Hepatocyte (in vitro differentiated cells): ENCODE results near the gene SIM2. TPM values are rescaled to one million over a fixed set of nuclear protein-coding genes. Genes with fewer than 3 reads are reported as not detected.

Experiments used
- DNase-seq: peaks from one replicate; pipeline ENCODE4 v3.0.0-alpha.2; 2016; ENCODE audit warnings: low spot score
- H2AFZ ChIP-seq: fragments of 200-600 bp; sonication (generic); 2 replicates; pipeline ENCODE4 v1.6.0; 2016; ENCODE audit warnings: antibody characterized with exemption, mild to moderate bottlenecking
- H3K27ac ChIP-seq: fragments of 200-600 bp; sonication (generic); 2 replicates; pipeline ENCODE4 v1.5.1; 2016; ENCODE audit warnings: mild to moderate bottlenecking
- H3K27me3 ChIP-seq: fragments of 200-600 bp; sonication (generic); 2 replicates; pipeline ENCODE4 v1.6.1; 2016
- H3K36me3 ChIP-seq: fragments of 200-600 bp; sonication (generic); replicated peaks from 2 replicates; pipeline ENCODE4 v1.5.1; 2016; ENCODE audit warnings: low read depth; ENCODE audit not compliant: insufficient read depth
- H3K4me1 ChIP-seq: fragments of 200-600 bp; sonication (generic); 2 replicates; pipeline ENCODE4 v1.5.1; 2016; ENCODE audit warnings: mild to moderate bottlenecking, moderate library complexity; ENCODE audit not compliant: insufficient read depth
- H3K4me2 ChIP-seq: fragments of 200-600 bp; sonication (generic); 2 replicates; pipeline ENCODE4 v1.6.0; 2016
- H3K4me3 ChIP-seq: fragments of 200-600 bp; sonication (generic); 2 replicates; pipeline ENCODE4 v1.5.1; 2016; ENCODE audit warnings: mild to moderate bottlenecking
- H3K79me2 ChIP-seq: fragments of 200-600 bp; sonication (generic); 2 replicates; pipeline ENCODE4 v1.6.0; 2017; ENCODE audit warnings: mild to moderate bottlenecking
- H3K9me2 ChIP-seq: fragments of 200-600 bp; sonication (generic); replicated peaks from 2 replicates; pipeline ENCODE4 v1.6.0; 2017; ENCODE audit warnings: mild to moderate bottlenecking; ENCODE audit not compliant: insufficient read depth
- H3K9me3 ChIP-seq: fragments of 200-600 bp; sonication (generic); 2 replicates; pipeline ENCODE4 v1.5.1; 2016; ENCODE audit warnings: low read depth, mild to moderate bottlenecking
- H4K20me1 ChIP-seq: fragments of 200-600 bp; sonication (generic); 2 replicates; pipeline ENCODE4 v1.6.0; 2016; ENCODE audit warnings: mild to moderate bottlenecking; ENCODE audit not compliant: insufficient read depth, poor library complexity, severe bottlenecking
- CTCF ChIP-seq: fragments of 200-600 bp; sonication (generic); IDR thresholded peaks from 2 replicates; pipeline ENCODE4 v1.5.1; 2016; ENCODE audit warnings: antibody characterized with exemption, mild to moderate bottlenecking; ENCODE audit not compliant: poor library complexity
- EZH2 ChIP-seq: fragments of 200-600 bp; sonication (generic); IDR thresholded peaks from 2 replicates; pipeline ENCODE4 v1.6.1; 2016; ENCODE audit warnings: antibody characterized with exemption, mild to moderate bottlenecking, borderline replicate concordance
- EZH2phosphoT487 ChIP-seq: fragments of 200-600 bp; sonication (generic); IDR thresholded peaks from one replicate; pipeline ENCODE4 v1.6.1; 2018; ENCODE audit warnings: antibody characterized with exemption, mild to moderate bottlenecking, low read depth, moderate library complexity; ENCODE audit not compliant: unreplicated experiment, severe bottlenecking
- WGBS: methylation state at CpG from one replicate; pipeline ENCODE4 v1.1.6; 2016; ENCODE audit warnings: low lambda C conversion rate; ENCODE audit errors: missing lambda C conversion rate; 5-methylcytosine and 5-hydroxymethylcytosine counted together
- polyA plus RNA-seq: library from polyadenylated mRNA; unstranded; fragments of >200 nt; fragmentation: Nextera tagmentation; extraction: Ambion mirVana; gene quantifications from 2 replicates; pipeline ENCODE4 v1.2.1, GENCODE V29; 2016
- total RNA-seq: library from RNA; depleted of rRNA; stranded (reverse); fragments of >200 nt; gene quantifications from 2 replicates; pipeline ENCODE4 v1.2.3, GENCODE V29; 2014

SIM2 gene
- total and polyA plus RNA-seq, 2 experiments from 2014 or later, result 0.20 to 0.35 TPM

DNA sequence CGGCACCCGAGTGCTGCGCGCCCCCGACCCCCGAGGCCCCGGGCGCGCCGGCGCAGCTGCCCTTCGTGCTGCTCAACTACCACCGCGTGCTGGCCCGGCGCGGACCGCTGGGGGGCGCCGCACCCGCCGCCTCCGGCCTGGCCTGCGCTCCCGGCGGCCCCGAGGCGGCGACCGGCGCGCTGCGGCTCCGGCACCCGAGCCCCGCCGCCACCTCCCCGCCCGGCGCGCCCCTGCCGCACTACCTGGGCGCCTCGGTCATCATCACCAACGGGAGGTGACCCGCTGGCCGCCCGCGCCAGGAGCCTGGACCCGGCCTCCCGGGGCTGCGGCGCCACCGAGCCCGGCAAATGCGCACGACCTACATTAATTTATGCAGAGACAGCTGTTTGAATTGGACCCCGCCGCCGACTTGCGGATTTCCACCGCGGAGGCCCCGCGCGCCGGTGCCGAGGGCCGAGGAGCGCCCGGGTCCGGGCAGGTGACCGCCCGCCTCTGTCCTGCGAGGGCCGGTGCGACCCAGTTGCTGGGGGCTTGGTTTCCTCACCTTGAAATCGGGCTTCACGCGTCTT, 49.0 kb downstream of the SIM2 start:
- Histone ChIP-seq H2AFZ (peak overlapping the region; percentile 90), H3K4me3 (peak overlapping the region; percentile 75), H3K9me3 (no peaks in the 10 kb centered on the region), H3K4me1 (no peaks in the 10 kb centered on the region), H3K79me2 (no peaks in the 10 kb centered on the region), H4K20me1 (no peaks in the 10 kb centered on the region), H3K27ac (peak overlapping the region; percentile 36), H3K9me2 (no peaks in the 10 kb centered on the region), H3K27me3 (peaks cover 9% of the 10 kb centered on the region), H3K36me3 (no peaks in the 10 kb centered on the region), H3K4me2 (peak overlapping the region; percentile 98)
- TF ChIP-seq CTCF (no peak), EZH2 (peak; percentile 40)
- 1% methylated on average over 60 of the region's 80 CpGs for WGBS
- DNase-seq, result peak; percentile 89

DNA sequence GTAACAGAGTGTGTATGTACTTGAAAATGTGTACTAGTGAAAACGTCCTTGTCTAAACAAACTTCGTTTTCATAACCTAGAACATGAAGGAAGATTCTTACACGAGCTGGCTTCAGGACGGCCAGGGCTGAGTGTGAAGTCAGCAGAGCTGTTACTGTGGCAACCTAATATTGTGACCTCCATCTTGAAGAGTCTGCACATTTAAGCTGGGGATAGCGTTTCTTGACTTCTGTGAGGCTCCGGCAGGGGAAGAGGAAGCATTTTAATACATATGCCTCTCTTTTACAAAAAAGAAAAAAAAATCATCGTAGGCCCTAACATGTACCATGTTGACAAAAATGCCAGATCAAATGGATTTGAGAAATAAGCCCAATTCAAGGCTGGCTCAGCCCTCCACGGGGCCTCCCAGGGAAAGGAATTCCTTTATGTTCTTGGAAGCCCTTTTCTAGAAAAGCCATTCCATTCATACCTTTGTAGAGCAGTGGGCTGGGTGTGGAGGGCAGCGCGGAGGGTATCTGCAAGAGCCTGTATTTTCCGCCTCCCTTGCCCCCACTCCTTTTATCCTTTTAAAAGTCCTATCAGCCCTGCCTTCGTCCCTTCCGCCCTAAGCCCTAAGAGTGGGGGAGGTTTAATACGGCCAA, 51.1 kb downstream of the SIM2 start:
- H3K4me1 ChIP-seq, result no peaks in the 10 kb centered on the region
- WGBS, result 50% methylated on average over 14 of the region's 14 CpGs
- no peaks in the 10 kb centered on the region for H3K9me3 ChIP-seq
- H3K36me3 ChIP-seq, result no peaks in the 10 kb centered on the region
- H2AFZ ChIP-seq, result no peak overlapping the region
- TF ChIP-seq CTCF, result no peak
- TF ChIP-seq EZH2, result no peak
- no peak for TF ChIP-seq EZH2phosphoT487
- H3K79me2 ChIP-seq, result no peaks in the 10 kb centered on the region
- no peak overlapping the region for H3K4me3 ChIP-seq
- H3K27me3 ChIP-seq, result peaks cover 9% of the 10 kb centered on the region
- peak; percentile 71 for DNase-seq
- no peaks in the 10 kb centered on the region for H4K20me1 ChIP-seq
- peak overlapping the region; percentile 2 for H3K27ac ChIP-seq
- H3K9me2 ChIP-seq, result no peaks in the 10 kb centered on the region
- peak overlapping the region; percentile 27 for H3K4me2 ChIP-seq

DNA sequence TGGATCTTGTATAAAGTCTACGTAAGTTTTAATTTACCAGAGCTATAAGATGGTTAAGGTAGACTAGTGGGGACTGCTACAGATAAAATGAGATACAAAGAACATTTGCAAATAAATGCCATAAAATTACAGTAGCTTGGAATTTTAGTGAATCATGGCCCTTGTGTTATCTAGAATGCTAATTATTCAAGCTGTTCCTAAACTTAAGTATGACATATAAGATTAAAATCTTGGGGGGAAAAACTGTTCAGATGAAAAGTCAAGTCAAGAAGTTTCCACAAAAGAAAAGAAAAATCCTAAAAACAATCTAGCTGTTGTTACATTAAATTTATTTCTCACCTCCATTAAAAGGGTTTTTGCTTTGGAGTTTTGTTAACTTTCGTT, 51.7 kb downstream of the SIM2 start:
- TF ChIP-seq EZH2phosphoT487, result no peak
- no peak for TF ChIP-seq EZH2
- no peak for TF ChIP-seq CTCF
- no peaks in the 10 kb centered on the region for H3K36me3 ChIP-seq
- H3K27me3 ChIP-seq, result peaks cover 9% of the 10 kb centered on the region
- WGBS, result 94% methylated on average over 2 of the region's 2 CpGs
- no peaks in the 10 kb centered on the region for H3K4me1 ChIP-seq
- H3K4me3 ChIP-seq, result no peak overlapping the region
- H3K27ac ChIP-seq, result peak overlapping the region; percentile 2
- no peak overlapping the region for H3K4me2 ChIP-seq
- no peaks in the 10 kb centered on the region for H3K79me2 ChIP-seq
- no peaks in the 10 kb centered on the region for H4K20me1 ChIP-seq
- no peaks in the 10 kb centered on the region for H3K9me2 ChIP-seq
- H3K9me3 ChIP-seq, result no peaks in the 10 kb centered on the region
- no peak overlapping the region for H2AFZ ChIP-seq
- DNase-seq, result no peak
